Gastroesophageal sphincter (tissue), 4 donors: Measurements from ENCODE around the gene LEKR1. TPM values are rescaled to one million over a fixed set of nuclear protein-coding genes. Genes with fewer than 3 reads are reported as not detected.

ENCODE experiments used
- ATAC-seq: fragments of 150-250 bp; one replicate; pipeline ENCODE4 v1.9.1; 2016; ENCODE audit warnings: mild to moderate bottlenecking, moderate library complexity
- H3K27ac ChIP-seq, 4 donors: fragments of 200-600 bp; sonication (generic) in 3 of 4; 1 replicate in 3 of 4; 2 replicates in 1 of 4; pipeline ENCODE4 v1.5.1; 2016 to 2019
- H3K27me3 ChIP-seq: fragments of 200-600 bp; sonication (generic); one replicate; pipeline ENCODE4 v1.5.1; 2019
- H3K36me3 ChIP-seq, 2 donors: fragments of 200-600 bp; sonication (generic); one replicate each; pipeline ENCODE4 v1.5.1; 2019; ENCODE audit warnings: control low read depth in 1 of 2
- H3K4me1 ChIP-seq, 3 donors: fragments of 200-600 bp; sonication (generic); 1 replicate in 2 of 3; 2 replicates in 1 of 3; pipeline ENCODE4 v1.5.1; 2016 to 2019; ENCODE audit warnings: control low read depth in 2 of 3
- H3K4me3 ChIP-seq, 2 donors: fragments of 200-600 bp; sonication (generic); one replicate each; pipeline ENCODE4 v1.5.1; 2019; ENCODE audit warnings: mild to moderate bottlenecking in 1 of 2, moderate library complexity in 1 of 2
- H3K9me3 ChIP-seq, 3 donors: fragments of 200-600 bp; sonication (generic); one replicate each; pipeline ENCODE4 v1.5.1; 2017 to 2019; ENCODE audit warnings: control low read depth in 2 of 3
- EP300 ChIP-seq: sonication (generic); formaldehyde crosslinking; IDR thresholded peaks from one replicate; pipeline ENCODE4 v1.6.1; 2017; ENCODE audit warnings: antibody characterized with exemption, mild to moderate bottlenecking
- POLR2A ChIP-seq, 2 donors: fragments of 450-650 bp; IDR thresholded peaks; one replicate each; pipeline ENCODE4 v1.6.1; 2017; ENCODE audit warnings: antibody characterized with exemption in 2 of 2, mild to moderate bottlenecking in 2 of 2, moderate library complexity in 1 of 2
- POLR2AphosphoS5 ChIP-seq: sonication (generic); formaldehyde crosslinking; IDR thresholded peaks from one replicate; pipeline ENCODE4 v1.6.1; 2017; ENCODE audit warnings: antibody characterized with exemption
- WGBS, 2 donors: methylation state at CpG; one replicate each; pipeline ENCODE4 v1.1.5; 2018; ENCODE audit warnings: low coverage in 1 of 2; 5-methylcytosine and 5-hydroxymethylcytosine counted together
- total RNA-seq, 4 donors: library from RNA; depleted of rRNA; stranded (reverse); fragments of >200 nt; gene quantifications; one replicate each; pipeline ENCODE4 v1.1.0, GENCODE V29; 2016
- TF ChIP-seq, protein P1 (sequence below), 4 experiments: fragments of 200-600 bp in 2 of 4; fragments of 450-650 bp in 2 of 4; sonication (generic) in 1 of 4; IDR thresholded peaks; one replicate each; pipeline ENCODE4 v1.5.1; 2017 to 2019; ENCODE audit warnings: antibody characterized with exemption in 4 of 4, mild to moderate bottlenecking in 2 of 4, moderate library complexity in 2 of 4

Gene LEKR1
- total RNA-seq, 4 donors from 2014 or later = 2.7 TPM; not detected in 3

DNA sequence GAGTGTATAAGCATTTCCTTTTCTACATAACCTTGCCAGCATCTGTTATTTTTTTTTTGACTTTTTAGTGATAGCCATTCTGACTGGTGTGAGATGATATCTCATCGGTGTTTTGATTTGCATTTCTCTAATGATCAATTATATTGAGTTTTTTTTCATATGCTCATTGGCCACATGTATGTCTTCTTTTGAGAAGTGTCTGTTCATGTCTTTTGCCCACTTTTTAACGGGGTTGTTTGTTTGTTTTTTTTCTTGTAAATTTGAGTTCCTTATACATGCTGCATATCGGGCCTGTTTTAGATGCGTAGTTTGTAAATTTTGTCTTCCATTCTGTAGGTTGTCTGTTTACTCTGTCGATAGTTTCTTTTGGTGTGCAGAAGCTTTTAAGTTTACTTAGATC, 89.2 kb downstream of the LEKR1 start:
- no peaks in the 10 kb centered on the region for H3K36me3 ChIP-seq
- ATAC-seq = no peak
- no peak overlapping the region for H3K4me3 ChIP-seq
- WGBS, 2 donors = 88 to 100% methylated on average over 5 of the region's 5 CpGs
- no peaks in the 10 kb centered on the region for H3K9me3 ChIP-seq
- no peaks in the 10 kb centered on the region for H3K4me1 ChIP-seq
- no peaks in the 10 kb centered on the region for H3K27me3 ChIP-seq
- H3K27ac ChIP-seq = no peak overlapping the region
- TF ChIP-seq POLR2A (IDR thresholded peaks at IDR 0.05) = no peak
- TF ChIP-seq, protein P1, sequence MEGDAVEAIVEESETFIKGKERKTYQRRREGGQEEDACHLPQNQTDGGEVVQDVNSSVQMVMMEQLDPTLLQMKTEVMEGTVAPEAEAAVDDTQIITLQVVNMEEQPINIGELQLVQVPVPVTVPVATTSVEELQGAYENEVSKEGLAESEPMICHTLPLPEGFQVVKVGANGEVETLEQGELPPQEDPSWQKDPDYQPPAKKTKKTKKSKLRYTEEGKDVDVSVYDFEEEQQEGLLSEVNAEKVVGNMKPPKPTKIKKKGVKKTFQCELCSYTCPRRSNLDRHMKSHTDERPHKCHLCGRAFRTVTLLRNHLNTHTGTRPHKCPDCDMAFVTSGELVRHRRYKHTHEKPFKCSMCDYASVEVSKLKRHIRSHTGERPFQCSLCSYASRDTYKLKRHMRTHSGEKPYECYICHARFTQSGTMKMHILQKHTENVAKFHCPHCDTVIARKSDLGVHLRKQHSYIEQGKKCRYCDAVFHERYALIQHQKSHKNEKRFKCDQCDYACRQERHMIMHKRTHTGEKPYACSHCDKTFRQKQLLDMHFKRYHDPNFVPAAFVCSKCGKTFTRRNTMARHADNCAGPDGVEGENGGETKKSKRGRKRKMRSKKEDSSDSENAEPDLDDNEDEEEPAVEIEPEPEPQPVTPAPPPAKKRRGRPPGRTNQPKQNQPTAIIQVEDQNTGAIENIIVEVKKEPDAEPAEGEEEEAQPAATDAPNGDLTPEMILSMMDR (IDR thresholded peaks at IDR 0.05) = no peak
- TF ChIP-seq POLR2AphosphoS5 = no peak
- TF ChIP-seq EP300 = no peak

DNA sequence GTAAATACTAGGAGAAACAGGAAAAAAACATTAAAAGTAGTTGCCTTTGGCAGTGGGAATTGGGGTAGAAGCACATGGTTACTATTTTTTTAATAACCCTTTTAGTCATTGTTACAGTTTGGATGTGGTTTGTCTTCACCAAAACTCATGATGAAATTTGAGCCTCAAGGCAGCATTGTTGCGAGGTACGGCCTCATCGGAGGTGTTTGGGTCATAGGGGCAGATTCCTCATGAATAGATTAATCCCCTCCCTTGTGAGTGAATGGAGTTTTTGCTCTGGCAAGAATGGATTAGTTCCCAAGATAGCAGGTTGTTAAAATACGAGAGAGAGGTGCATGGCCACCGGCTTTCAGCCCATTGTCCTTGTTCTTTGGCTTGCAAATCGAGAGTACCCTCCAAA, 92.6 kb downstream of the LEKR1 start:
- 78 to 81% methylated on average over 6 of the region's 6 CpGs for WGBS, 2 donors
- TF ChIP-seq POLR2AphosphoS5 (no peak), POLR2A (IDR thresholded peaks at IDR 0.05) (no peak), EP300 (no peak)
- TF ChIP-seq, protein P1 (IDR thresholded peaks at IDR 0.05) = no peak
- ATAC-seq = no peak

DNA sequence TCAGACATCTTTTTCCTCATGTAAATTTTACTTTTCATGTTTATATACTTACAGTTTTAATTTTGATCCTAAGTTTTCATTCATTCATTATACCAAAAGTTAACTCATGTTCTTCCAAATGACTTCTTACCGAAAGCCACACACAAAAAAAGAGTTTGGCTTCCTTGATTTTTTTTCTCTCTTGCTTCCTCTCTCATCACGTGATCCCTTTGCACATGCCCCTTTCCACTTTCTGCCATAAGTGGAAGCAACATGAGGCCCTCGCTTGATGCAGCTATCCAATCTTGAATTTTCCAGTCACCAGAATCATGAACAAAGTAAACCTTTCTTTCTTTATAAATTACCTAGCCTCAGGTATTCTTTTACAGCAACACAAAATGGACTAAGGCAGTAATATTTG, 93.7 kb downstream of the LEKR1 start:
- Histone ChIP-seq H3K27ac (no peak overlapping the region), H3K27me3 (no peaks in the 10 kb centered on the region), H3K4me3 (no peak overlapping the region), H3K9me3 (peaks cover 0 to 7% (median 0%) of the 10 kb centered on the region in 3 donors), H3K4me1 (no peaks in the 10 kb centered on the region), H3K36me3 (no peaks in the 10 kb centered on the region)
- no peak for ATAC-seq
- no peak for TF ChIP-seq POLR2AphosphoS5
- TF ChIP-seq, protein P1 (IDR thresholded peaks at IDR 0.05) = no peak
- TF ChIP-seq POLR2A (IDR thresholded peaks at IDR 0.05) = no peak
- no peak for TF ChIP-seq EP300
- 93 to 95% methylated on average over 3 of the region's 3 CpGs for WGBS, 2 donors

More for the DNA sequence above, 92.6 kb downstream of the LEKR1 start:
- Histone ChIP-seq H3K9me3 (peaks cover 0 to 5% (median 0%) of the 10 kb centered on the region in 3 donors), H3K4me1 (no peaks in the 10 kb centered on the region), H3K4me3 (no peak overlapping the region), H3K36me3 (no peaks in the 10 kb centered on the region), H3K27ac (no peak overlapping the region), H3K27me3 (no peaks in the 10 kb centered on the region)

DNA sequence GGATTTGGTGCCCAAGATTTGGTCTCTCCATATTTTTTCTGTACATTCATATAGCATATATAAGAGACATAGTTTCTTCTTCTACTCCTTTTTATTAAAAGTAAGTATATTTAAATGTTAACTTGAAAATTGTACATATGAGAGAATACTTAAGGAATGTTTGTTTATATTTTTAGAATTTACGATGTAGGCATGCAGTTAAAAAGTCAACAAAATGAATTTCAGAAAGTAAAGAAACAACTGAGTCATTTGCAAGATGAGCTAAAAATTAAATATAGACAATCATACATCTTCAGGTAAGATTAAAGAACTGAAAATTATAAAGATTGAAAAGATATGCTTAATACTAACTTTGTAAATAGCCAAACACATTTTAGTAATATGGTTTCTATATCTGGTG, 94.2 kb downstream of the LEKR1 start:
- H3K9me3 ChIP-seq = peaks cover 0 to 7% (median 0%) of the 10 kb centered on the region in 3 donors
- no peaks in the 10 kb centered on the region for H3K4me1 ChIP-seq
- ATAC-seq = no peak
- H3K4me3 ChIP-seq = no peak overlapping the region
- H3K27ac ChIP-seq = no peak overlapping the region
- H3K36me3 ChIP-seq = no peaks in the 10 kb centered on the region
- TF ChIP-seq, protein P1 (IDR thresholded peaks at IDR 0.05) = no peak
- no peak for TF ChIP-seq POLR2A (IDR thresholded peaks at IDR 0.05)
- no peak for TF ChIP-seq POLR2AphosphoS5
- no peak for TF ChIP-seq EP300
- H3K27me3 ChIP-seq = no peaks in the 10 kb centered on the region
- 80 to 83% methylated on average over 1 of the region's 1 CpG for WGBS, 2 donors

DNA sequence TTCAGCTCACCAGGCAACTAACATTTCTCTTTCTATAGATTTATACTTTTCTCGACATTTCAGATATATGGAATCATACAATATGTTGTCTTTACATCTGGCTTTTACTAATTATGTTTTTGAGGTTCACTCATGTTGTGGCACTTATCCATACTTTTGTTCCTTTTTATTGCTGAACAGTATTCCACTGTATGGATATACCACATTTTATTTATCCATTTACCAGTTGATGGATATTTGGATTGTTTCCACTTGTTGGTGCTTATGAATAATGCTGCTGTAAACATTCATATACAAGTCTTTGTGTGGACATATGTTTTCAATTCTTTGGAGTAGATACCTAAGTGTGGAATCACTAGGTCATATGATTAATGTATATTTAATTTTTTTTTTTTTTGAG, 97.2 kb downstream of the LEKR1 start:
- H3K9me3 ChIP-seq = peaks cover 0 to 8% (median 0%) of the 10 kb centered on the region in 3 donors
- H3K27ac ChIP-seq = no peak overlapping the region
- H3K27me3 ChIP-seq = no peaks in the 10 kb centered on the region
- TF ChIP-seq POLR2AphosphoS5 (no peak), EP300 (no peak), POLR2A (IDR thresholded peaks at IDR 0.05) (no peak)
- TF ChIP-seq, protein P1 (IDR thresholded peaks at IDR 0.05) = no peak
- no peaks in the 10 kb centered on the region for H3K4me1 ChIP-seq
- WGBS, 2 donors = 91 to 96% methylated on average over 1 of the region's 1 CpG
- no peak for ATAC-seq
- H3K36me3 ChIP-seq = no peaks in the 10 kb centered on the region
- H3K4me3 ChIP-seq = no peak overlapping the region
